K562 (cell line): ENCODE data around the gene GPRIN1. TPM values are rescaled to one million over a fixed set of nuclear protein-coding genes. Genes with fewer than 3 reads are reported as not detected.

Experiments used
- ATAC-seq: fragments of 200-7000 bp; cut with Tn5 transposase; 3 replicates; pipeline ENCODE4 v1.9.1; 2020; ENCODE audit warnings: moderate library complexity
- BruUV-seq: library from RNA; stranded (reverse); fragments of 400-500 nt; replicated peaks from 2 replicates; lab custom pipeline; 2021; lab: Mats Ljungman, UMichigan
- CTCF ChIA-PET: fragments of 300-600 bp; formaldehyde crosslinking; extraction: SDS; loops from one replicate; lab custom pipeline; 2021; ENCODE audit warnings: low intra/inter-chr PET ratio; lab: Yijun Ruan, JAX
- POLR2A ChIA-PET: fragments of 300-600, 350-650 bp; sonication (Branson Sonifier 250); formaldehyde crosslinking; extraction: SDS; loops from one replicate; lab custom pipeline; 2021; ENCODE audit warnings: antibody characterized with exemption, inconsistent platforms; lab: Yijun Ruan, JAX
- DNase-seq, 4 experiments: peaks; one replicate each; pipeline versions ENCODE4 v3.0.0 to v3.0.0-alpha.2; 2011 to 2018; ENCODE audit warnings: low spot score in 3 of 4, mixed read lengths in 3 of 4; ENCODE audit errors: extremely low read depth in 1 of 4
- FAIRE-seq: peaks from 2 replicates; lab custom pipeline; 2011; peaks lifted over from hg19 to GRCh38; lab: Jason Lieb, UNC
- H2AFZ ChIP-seq: 2 replicates; pipeline ENCODE4 v1.6.0; 2011; ENCODE audit warnings: low read depth, low read length, control low read depth, inconsistent platforms
- H3K27ac ChIP-seq: fragments of 200-600 bp; 3 replicates; pipeline ENCODE4 v1.8.0; 2011; ENCODE audit warnings: low read depth, mild to moderate bottlenecking, control low read depth, inconsistent platforms, low read length, moderate library complexity, mixed read lengths; ENCODE audit errors: extremely low read depth
- H3K27me3 ChIP-seq, 2 experiments: fragments of 300-600 bp in 1 of 2; 2 replicates in 1 of 2; 3 replicates in 1 of 2; pipeline versions ENCODE4 v1.6.0 to v1.8.0; 2011; ENCODE audit warnings: inconsistent platforms in 2 of 2, low read length in 2 of 2, mild to moderate bottlenecking in 1 of 2, mixed read lengths in 1 of 2, moderate library complexity in 1 of 2; ENCODE audit not compliant: control insufficient read depth in 2 of 2, insufficient read depth in 2 of 2
- H3K36me3 ChIP-seq: fragments of 300-600 bp; 3 replicates; pipeline ENCODE4 v1.8.0; 2011; ENCODE audit warnings: mild to moderate bottlenecking, low read length, inconsistent platforms; ENCODE audit not compliant: control insufficient read depth, insufficient read depth
- H3K4me1 ChIP-seq, 2 experiments: fragments of 200-600 bp in 1 of 2; replicated peaks in 1 of 2; 2 replicates in 1 of 2; 3 replicates in 1 of 2; pipeline versions ENCODE4 v1.5.1 to v1.8.0; 2011; ENCODE audit warnings: inconsistent platforms in 2 of 2, low read length in 2 of 2, mild to moderate bottlenecking in 1 of 2, mixed read lengths in 1 of 2, moderate library complexity in 1 of 2; ENCODE audit not compliant: control insufficient read depth in 2 of 2, insufficient read depth in 2 of 2
- H3K4me2 ChIP-seq: 2 replicates; pipeline ENCODE4 v1.6.1; 2011; ENCODE audit warnings: low read length, control low read depth, inconsistent platforms, mixed read lengths; ENCODE audit not compliant: insufficient read depth
- H3K4me3 ChIP-seq: fragments of 200-600 bp; sonication (generic), shearing (Covaris generic); 2 replicates; pipeline ENCODE4 v1.5.1; 2016; ENCODE audit warnings: control low read depth, inconsistent platforms
- H3K79me2 ChIP-seq: fragments of 200-600 bp; 3 replicates; pipeline ENCODE4 v1.8.0; 2011; ENCODE audit warnings: low read length, inconsistent platforms; ENCODE audit not compliant: control insufficient read depth, insufficient read depth
- H3K9ac ChIP-seq, 2 experiments: 2 replicates each; pipeline versions ENCODE4 v1.6.0 to v1.6.1; 2011; ENCODE audit warnings: low read depth in 2 of 2, low read length in 2 of 2, control low read depth in 1 of 2, inconsistent platforms in 1 of 2, mild to moderate bottlenecking in 1 of 2, mixed read lengths in 1 of 2; ENCODE audit not compliant: insufficient read depth in 1 of 2
- H3K9me1 ChIP-seq: one replicate; pipeline ENCODE4 v1.6.0; 2011; ENCODE audit warnings: inconsistent platforms, mild to moderate bottlenecking, low read length, moderate library complexity; ENCODE audit not compliant: control insufficient read depth, insufficient read depth
- H3K9me3 ChIP-seq: replicated peaks from 2 replicates; pipeline ENCODE4 v1.5.1; 2011; ENCODE audit warnings: low read depth, low read length, inconsistent platforms; ENCODE audit not compliant: control insufficient read depth, insufficient read depth
- H4K20me1 ChIP-seq: replicated peaks from 2 replicates; pipeline ENCODE4 v1.6.1; 2011; ENCODE audit warnings: low read length, inconsistent platforms, mixed read lengths; ENCODE audit not compliant: control insufficient read depth, insufficient read depth
- FOXA3 ChIP-seq, 2 experiments: fragments of 450-650 bp in 1 of 2; sonication (generic) in 1 of 2; formaldehyde crosslinking; IDR thresholded peaks in 1 of 2; conservative IDR thresholded peaks in 1 of 2; 2 replicates each; pipeline versions ENCODE4 v1.4.0 to v1.8.0; 2020 to 2022; ENCODE audit warnings: mild to moderate bottlenecking in 2 of 2, missing genetic modification reagents in 1 of 2
- HDAC1 ChIP-seq, 2 experiments: fragments of 450-650 bp; IDR thresholded peaks; 2 replicates each; pipeline ENCODE4 v1.6.1; 2016 to 2017; ENCODE audit warnings: inconsistent platforms in 1 of 2, mild to moderate bottlenecking in 1 of 2, moderate library complexity in 1 of 2
- SAFB ChIP-seq: fragments of 200-400 bp; formaldehyde crosslinking; IDR thresholded peaks from 2 replicates; pipeline ENCODE4 v1.6.1; 2017; ENCODE audit warnings: low read depth, low read length, borderline replicate concordance
- TEAD4 ChIP-seq, 2 experiments: sonication (generic) in 1 of 2; formaldehyde crosslinking in 1 of 2; IDR thresholded peaks; 2 replicates each; pipeline versions ENCODE4 v1.6.1 to v1.8.0; 2012 to 2022; ENCODE audit warnings: borderline replicate concordance in 1 of 2, inconsistent platforms in 1 of 2, low read length in 1 of 2, mild to moderate bottlenecking in 1 of 2, missing genetic modification reagents in 1 of 2
- ZNF124 ChIP-seq: sonication (generic); formaldehyde crosslinking; IDR thresholded peaks from 2 replicates; pipeline ENCODE4 v1.8.1; 2022; ENCODE audit warnings: missing genetic modification reagents
- ZNF740 ChIP-seq, 3 experiments: fragments of 200-800 bp in 1 of 3; sonication (Bioruptor generic) in 1 of 3; sonication (generic) in 1 of 3; formaldehyde crosslinking in 1 of 3; IDR thresholded peaks; 2 replicates each; pipeline versions ENCODE4 v1.6.1 to v1.8.0; 2016 to 2022; ENCODE audit warnings: mild to moderate bottlenecking in 2 of 3, missing compliant biosample characterization in 2 of 3, missing genetic modification characterization in 2 of 3, missing genetic modification reagents in 1 of 3
- WGBS: fragments of 100-300 bp; shearing (Covaris generic); methylation state at CpG from one replicate; pipeline ENCODE4 v1.1.6; 2016; ENCODE audit warnings: low coverage, mixed read lengths; ENCODE audit not compliant: insufficient coverage; ENCODE audit errors: missing lambda C conversion rate; 5-methylcytosine and 5-hydroxymethylcytosine counted together
- in situ Hi-C: fragments of 300-500 bp; cut with MboI; formaldehyde crosslinking; loops from 4 replicates; pipeline ENCODE4 v1.15.0; 2018; ENCODE audit warnings: inconsistent platforms, mixed read lengths
- intact Hi-C: fragments of 100-400 bp; cut with micrococcal nuclease; formaldehyde crosslinking; loops from 2 replicates; pipeline ENCODE4 v1.14.2; 2022
- polyA plus RNA-seq, 8 experiments: library from polyadenylated mRNA; depleted of rRNA in 4 of 8; stranded (reverse) in 5 of 8; unstranded in 3 of 8; fragments of >200 nt; fragmentation: Nextera tagmentation in 2 of 8; fragmentation: Illumina TruSeq in 1 of 8; extraction: Ambion mirVana in 2 of 8; extraction: Trizol in 1 of 8; gene quantifications; 2 replicates each; pipeline versions ENCODE4 v1.2.1 to v1.2.3, GENCODE V29; 2011 to 2014; ENCODE audit warnings: inconsistent platforms in 1 of 8, missing spikeins in 1 of 8
- total RNA-seq, 7 experiments: library from RNA; depleted of rRNA in 6 of 7; stranded (reverse); fragments of >200 nt in 6 of 7; fragmentation: Illumina TruSeq in 2 of 7; extraction: Trizol in 2 of 7; gene quantifications; 2 replicates each; pipeline versions ENCODE4 v1.2.1 to v1.2.3, GENCODE V29; 2011 to 2021; ENCODE audit warnings: low replicate concordance in 1 of 7

Gene GPRIN1
- total and polyA plus RNA-seq, 9 of the 15 experiments (the other 6 are each of a cell fraction or from before 2014, with no cell fraction given), result 0.15 to 11.6 (median 4.4) TPM

- no peaks in the 10 kb centered on the region for H3K9me1 ChIP-seq
- no peak for ATAC-seq
- peak overlapping the region; percentile 24 for H3K4me3 ChIP-seq
- in situ Hi-C loops (no loop called here), intact Hi-C loops (loop anchor here (1.0 to 5.0 kb wide), 2 partner anchors 45 to 202 kb away; partner anchors contain the start of gene CLTB)
- H3K9me3 ChIP-seq, result no peaks in the 10 kb centered on the region
- ChIA-PET CTCF (interaction anchor here (1.0 to 1.4 kb wide), 2 partner anchors 46 to 48 kb away, joined by 3 to 8 read pairs; no protein-coding TSS in a partner anchor), POLR2A (interaction anchor here (0.8 kb wide), 1 partner anchor 18 kb away, joined by 5 read pairs; no protein-coding TSS in a partner anchor)
- no peak overlapping the region for H3K27ac ChIP-seq
- no peak for FAIRE-seq
- H3K36me3 ChIP-seq, result no peaks in the 10 kb centered on the region
- peak overlapping the region; percentile 67 for H2AFZ ChIP-seq
- peak overlapping the region in 1 of 2 experiments; percentile 71; a peak in 1 of 4 replicates for H3K9ac ChIP-seq
- H3K27me3 ChIP-seq, result peaks cover 19 to 56% of the 10 kb centered on the region in 2 experiments
- BruUV-seq, result no TSS peak
- peak overlapping the region; percentile 29 for H3K4me2 ChIP-seq
- 26% methylated on average over 31 of the region's 59 CpGs for WGBS
- H3K79me2 ChIP-seq, result no peaks in the 10 kb centered on the region
- H4K20me1 ChIP-seq, result peaks cover 3% of the 10 kb centered on the region; the same call in 1 of the 2 replicates
- H3K4me1 ChIP-seq, result peaks cover 8 to 34% of the 10 kb centered on the region in 2 experiments
- no peak for DNase-seq
- TF ChIP-seq ZNF124 (CRISPR knock-in tag) (no peak), HDAC1 (IDR thresholded peaks at IDR 0.05) (0 out of 4 replicates have a peak, but pooled peaks of 1 of the 2 experiments have one; percentile 14), ZNF740 (CRISPR knock-in tag; IDR thresholded peaks at IDR 0.05) (0 out of 2 replicates have a peak, but pooled peaks have one; percentile 50), ZNF740 (tag; IDR thresholded peaks at IDR 0.05) (no peak), TEAD4 (IDR thresholded peaks at IDR 0.05; ENCODE audit: low read length) (no peak), TEAD4 (CRISPR knock-in tag; IDR thresholded peaks at IDR 0.05; ENCODE audit: borderline replicate concordance) (peak; percentile 94), SAFB (peak; percentile 45; the same call in 1 of the 2 replicates), FOXA3 (CRISPR knock-in tag; conservative IDR thresholded peaks at IDR 0.05 in 1 of 2, IDR thresholded peaks at IDR 0.05 in 1 of 2) (peak in 1 of 2 experiments; percentile 75; a peak in 1 of 4 replicates)
These were observed 9.8 kb upstream of the GPRIN1 start for GRCh38 chr5:176619569-176620332.
